ACC112 (cell line): ENCODE results near the gene ACSS1.

Experiments used
- H2AFZ ChIP-seq: fragments of 200-600 bp; sonication (generic); one replicate; pipeline ENCODE4 v1.6.0; 2017; ENCODE audit warnings: antibody characterized with exemption, low read length; ENCODE audit not compliant: unreplicated experiment
- H3K27ac ChIP-seq: fragments of 200-600 bp; sonication (generic); 2 replicates; pipeline ENCODE4 v1.5.1; 2014; ENCODE audit warnings: low read depth, mild to moderate bottlenecking, antibody characterized with exemption, low read length, moderate library complexity
- H3K27me3 ChIP-seq: fragments of 200-600 bp; sonication (generic); 2 replicates; pipeline ENCODE4 v1.6.1; 2014; ENCODE audit warnings: mild to moderate bottlenecking, antibody characterized with exemption, low read length, moderate library complexity, mixed read lengths; ENCODE audit not compliant: insufficient read depth
- H3K36me3 ChIP-seq: fragments of 200-600 bp; sonication (generic); 2 replicates; pipeline ENCODE4 v1.6.1; 2016; ENCODE audit warnings: mild to moderate bottlenecking, antibody characterized with exemption, low read length, moderate library complexity, mixed read lengths; ENCODE audit not compliant: insufficient read depth
- H3K4me1 ChIP-seq: fragments of 200-600 bp; sonication (generic); one replicate; pipeline ENCODE4 v1.6.1; 2016; ENCODE audit warnings: low read length, mixed read lengths; ENCODE audit not compliant: insufficient read depth, unreplicated experiment, control insufficient read depth
- H3K4me3 ChIP-seq: fragments of 200-600 bp; sonication (generic); 2 replicates; pipeline ENCODE4 v1.5.1; 2014; ENCODE audit warnings: mild to moderate bottlenecking, low read depth, low read length
- H3K79me2 ChIP-seq: fragments of 200-600 bp; sonication (generic); one replicate; pipeline ENCODE4 v1.6.0; 2016; ENCODE audit warnings: low read length; ENCODE audit not compliant: control insufficient read depth, unreplicated experiment, insufficient read depth

The ACSS1 gene

GRCh38 chr20:25058847-25059810, 1.2 kb upstream of the ACSS1 start:
- H3K79me2 ChIP-seq, result peaks cover 8% of the 10 kb centered on the region
- peak overlapping the region; percentile 50 for H2AFZ ChIP-seq
- peaks cover 42% of the 10 kb centered on the region for H3K27me3 ChIP-seq
- H3K4me3 ChIP-seq, result peak overlapping the region; percentile 93
- H3K4me1 ChIP-seq, result peaks cover 16% of the 10 kb centered on the region
- H3K36me3 ChIP-seq, result no peaks in the 10 kb centered on the region
- H3K27ac ChIP-seq, result no peak overlapping the region

GRCh38 chr20:25057234-25058050, 497 bp downstream of the ACSS1 start:
- Histone ChIP-seq H2AFZ (peak overlapping the region; percentile 59), H3K79me2 (peaks cover 8% of the 10 kb centered on the region), H3K27me3 (peaks cover 26% of the 10 kb centered on the region), H3K4me3 (peak overlapping the region; percentile 93), H3K36me3 (no peaks in the 10 kb centered on the region), H3K4me1 (peaks cover 16% of the 10 kb centered on the region), H3K27ac (peak overlapping the region; percentile 2; the same call in 1 of the 2 replicates)

- Histone ChIP-seq H3K79me2 (peaks cover 8% of the 10 kb centered on the region), H2AFZ (peak overlapping the region; percentile 59), H3K27ac (no peak overlapping the region), H3K4me3 (peak overlapping the region; percentile 93), H3K4me1 (peaks cover 19% of the 10 kb centered on the region), H3K36me3 (no peaks in the 10 kb centered on the region), H3K27me3 (peaks cover 20% of the 10 kb centered on the region)
These were observed 1.2 kb downstream of the ACSS1 start for GRCh38 chr20:25056690-25057233.

GRCh38 chr20:25055711-25056495, 2.0 kb downstream of the ACSS1 start:
- H3K4me3 ChIP-seq, result peak overlapping the region; percentile 93
- H3K36me3 ChIP-seq, result no peaks in the 10 kb centered on the region
- peaks cover 8% of the 10 kb centered on the region for H3K79me2 ChIP-seq
- H3K27me3 ChIP-seq, result peaks cover 12% of the 10 kb centered on the region; the same call in 1 of the 2 replicates
- no peak overlapping the region for H3K27ac ChIP-seq
- H2AFZ ChIP-seq, result no peak overlapping the region
- H3K4me1 ChIP-seq, result peaks cover 20% of the 10 kb centered on the region

- Histone ChIP-seq H3K27ac (no peak overlapping the region), H3K4me3 (no peak overlapping the region), H3K27me3 (peaks cover 4% of the 10 kb centered on the region; the same call in 1 of the 2 replicates), H2AFZ (no peak overlapping the region), H3K4me1 (peaks cover 20% of the 10 kb centered on the region), H3K36me3 (no peaks in the 10 kb centered on the region), H3K79me2 (peaks cover 8% of the 10 kb centered on the region)
These were observed 2.8 kb downstream of the ACSS1 start for GRCh38 chr20:25054995-25055629.

- peaks cover 20% of the 10 kb centered on the region for H3K4me1 ChIP-seq
These were observed 3.7 kb downstream of the ACSS1 start for GRCh38 chr20:25054096-25054820.

GRCh38 chr20:25053255-25054031, 4.5 kb downstream of the ACSS1 start:
- H3K27me3 ChIP-seq, result no peaks in the 10 kb centered on the region
- peaks cover 8% of the 10 kb centered on the region for H3K79me2 ChIP-seq
- no peak overlapping the region for H3K27ac ChIP-seq
- no peak overlapping the region for H3K4me3 ChIP-seq
- peaks cover 20% of the 10 kb centered on the region for H3K4me1 ChIP-seq
- no peak overlapping the region for H2AFZ ChIP-seq
- H3K36me3 ChIP-seq, result no peaks in the 10 kb centered on the region

More at GRCh38 chr20:25054096-25054820, 3.7 kb downstream of the ACSS1 start:
- Histone ChIP-seq H3K27ac (no peak overlapping the region), H3K4me3 (no peak overlapping the region), H3K36me3 (no peaks in the 10 kb centered on the region), H3K79me2 (peaks cover 8% of the 10 kb centered on the region), H2AFZ (no peak overlapping the region), H3K27me3 (no peaks in the 10 kb centered on the region)

GRCh38 chr20:25052255-25053194, 5.4 kb downstream of the ACSS1 start:
- no peak overlapping the region for H3K4me3 ChIP-seq
- peaks cover 8% of the 10 kb centered on the region for H3K79me2 ChIP-seq
- peaks cover 20% of the 10 kb centered on the region for H3K4me1 ChIP-seq
- no peaks in the 10 kb centered on the region for H3K27me3 ChIP-seq
- no peaks in the 10 kb centered on the region for H3K36me3 ChIP-seq
- no peak overlapping the region for H2AFZ ChIP-seq
- H3K27ac ChIP-seq, result no peak overlapping the region
